HS-5 (cell line): ENCODE results near the gene KIF17.
"Not testable (repeated sequence)": the region's sequence is repeated elsewhere in the genome, so short reads cannot be mapped to it uniquely, and the experiment has no call there.

Source experiments
- DNase-seq: peaks from one replicate; pipeline ENCODE4 v3.0.0-alpha.2; 2012; ENCODE audit warnings: low read depth

KIF17 gene

GRCh38 chr1:20727746-20728316, 10.0 kb upstream of the KIF17 start:
- no peak for DNase-seq

- no peak for DNase-seq
These were observed 9.3 kb upstream of the KIF17 start for GRCh38 chr1:20726932-20727745.

- no peak for DNase-seq
These were observed 8.5 kb upstream of the KIF17 start for GRCh38 chr1:20726118-20726911.

- DNase-seq, result peak; percentile 68
These were observed 7.6 kb upstream of the KIF17 start for GRCh38 chr1:20725189-20726117.

GRCh38 chr1:20724364-20725188, 6.8 kb upstream of the KIF17 start:
- DNase-seq, result no peak

GRCh38 chr1:20723537-20724363, 5.9 kb upstream of the KIF17 start:
- DNase-seq, result no peak

- no peak for DNase-seq
These were observed 5.3 kb upstream of the KIF17 start for GRCh38 chr1:20723159-20723536.

GRCh38 chr1:20721117-20722061, 3.6 kb upstream of the KIF17 start:
- no peak for DNase-seq

- no peak for DNase-seq
These were observed 2.9 kb upstream of the KIF17 start for GRCh38 chr1:20720631-20721091.

- DNase-seq, result no peak
These were observed 2.2 kb upstream of the KIF17 start for GRCh38 chr1:20719871-20720620.

GRCh38 chr1:20719261-20719660, 1.5 kb upstream of the KIF17 start:
- DNase-seq, result no peak

GRCh38 chr1:20718343-20718882, 606 bp upstream of the KIF17 start:
- not testable (repeated sequence) for DNase-seq

GRCh38 chr1:20716232-20716631, 1.6 kb downstream of the KIF17 start:
- DNase-seq, result no peak

GRCh38 chr1:20715406-20715805, 2.4 kb downstream of the KIF17 start:
- no peak for DNase-seq

GRCh38 chr1:20713440-20713839, 4.4 kb downstream of the KIF17 start:
- DNase-seq, result no peak

GRCh38 chr1:20712215-20712577, 5.6 kb downstream of the KIF17 start:
- no peak for DNase-seq

GRCh38 chr1:20711285-20712214, 6.3 kb downstream of the KIF17 start:
- DNase-seq, result no peak
